Measurements from ENCODE around the gene SPOPL.
A peak's percentile ranks its signal among the peaks of the same experiment; 100 is the strongest.
"Not testable (repeated sequence)": the region's sequence is repeated elsewhere in the genome, so short reads cannot be mapped to it uniquely, and the experiment has no call there.

SPOPL gene

DNA sequence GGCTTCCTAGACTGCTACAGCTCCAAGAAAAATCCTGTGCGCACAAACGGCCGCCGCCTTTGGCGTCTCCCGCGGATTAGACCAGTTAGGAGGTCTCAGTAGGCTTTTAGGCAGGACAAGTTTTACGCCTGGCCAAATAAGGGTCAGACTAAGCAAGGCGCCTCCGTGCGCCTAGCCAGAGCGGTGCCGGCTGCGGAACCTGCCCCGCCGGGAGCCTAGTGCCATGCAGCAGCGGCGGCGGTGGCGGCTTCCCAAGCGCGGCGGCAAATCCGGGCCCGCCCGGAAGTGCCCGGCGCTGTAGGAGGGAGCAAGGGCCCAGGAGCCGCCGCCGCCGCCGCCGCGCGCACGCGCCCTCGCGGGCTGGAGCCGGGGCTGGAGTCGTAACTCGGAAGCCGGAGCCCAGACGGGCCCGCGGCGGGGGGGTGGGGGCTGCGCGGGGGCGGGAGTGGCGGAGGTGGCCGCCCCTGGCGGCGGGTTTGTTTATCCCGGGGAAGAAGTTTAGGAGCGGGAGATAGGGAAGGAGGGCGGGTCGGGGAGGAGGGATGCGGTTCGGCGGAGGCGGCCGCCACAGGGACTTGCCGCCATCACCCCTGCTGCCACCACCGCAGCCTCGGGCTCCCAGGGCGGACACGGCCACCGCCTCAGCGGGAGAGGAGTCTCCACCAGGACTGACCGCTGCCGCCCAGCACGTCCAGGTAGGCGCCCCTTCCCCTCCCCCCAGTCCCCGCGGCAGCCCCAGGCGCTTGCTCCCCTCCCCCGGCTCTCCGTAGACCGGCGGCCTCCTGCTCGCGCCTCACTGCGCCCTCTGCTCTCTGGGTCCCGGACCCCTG is at the start of gene SPOPL:
SPOPL (plus strand) TSS at position 346 of the 830 bp plus-strand sequence. CDS start 48,447 bp downstream, outside the sequence.
- peak; percentile 31 for DNase-seq

GRCh38 chr2:138452324-138452723 is 49.2 kb upstream of the SPOPL start:
- DNase-seq: no peak

- DNase-seq: no peak
Observed at GRCh38 chr2:138453815-138454214, 47.8 kb upstream of the SPOPL start.

DNA sequence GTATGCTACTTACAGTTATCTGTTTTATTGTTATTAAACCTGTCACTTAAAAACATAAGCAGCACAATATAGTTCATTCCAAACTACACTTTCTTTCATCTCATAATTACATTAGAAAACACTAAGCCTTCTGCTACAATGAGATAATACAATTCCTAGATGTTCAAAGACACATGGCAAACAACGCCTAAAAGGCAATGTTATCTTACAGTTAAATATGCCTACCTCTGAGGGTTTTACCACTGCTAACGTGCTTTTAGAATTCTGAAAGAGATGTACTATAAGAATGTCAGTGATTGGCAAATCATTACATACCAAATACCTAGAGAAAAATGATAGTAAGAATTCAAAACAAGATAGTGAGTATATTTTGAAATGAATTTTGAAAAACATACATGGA is 46.8 kb upstream of the SPOPL start:
- no peak for DNase-seq

- no peak for DNase-seq
Observed at GRCh38 chr2:138455275-138455674, 46.3 kb upstream of the SPOPL start.

- no peak for DNase-seq
Observed at GRCh38 chr2:138455691-138456090, 45.9 kb upstream of the SPOPL start.

- DNase-seq: not testable (repeated sequence)
Observed at GRCh38 chr2:138462689-138463088, 38.9 kb upstream of the SPOPL start.

- no peak for DNase-seq
Observed at GRCh38 chr2:138468617-138469016, 33.0 kb upstream of the SPOPL start.

DNA sequence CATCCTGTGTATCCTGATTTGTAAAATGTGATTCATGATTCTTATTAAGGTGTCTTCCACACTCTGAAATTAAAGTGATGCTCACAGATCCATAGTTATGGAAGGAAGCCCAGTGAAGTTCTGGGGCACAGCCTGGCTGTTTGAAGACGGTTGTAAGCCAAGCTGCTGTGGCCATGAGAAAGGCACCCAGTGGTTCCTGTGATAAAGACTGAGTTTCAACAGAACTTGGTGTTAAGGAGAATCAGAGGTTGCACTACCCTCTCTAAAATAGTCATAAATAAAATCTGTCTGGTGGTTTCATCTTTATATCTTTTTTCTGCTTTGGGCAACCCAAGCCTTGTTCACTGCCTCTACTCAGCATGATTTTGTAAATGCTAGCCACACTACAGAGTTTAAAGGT is 32.2 kb upstream of the SPOPL start:
- DNase-seq: no peak

GRCh38 chr2:138470941-138471340 is 30.6 kb upstream of the SPOPL start:
- no peak for DNase-seq

DNA sequence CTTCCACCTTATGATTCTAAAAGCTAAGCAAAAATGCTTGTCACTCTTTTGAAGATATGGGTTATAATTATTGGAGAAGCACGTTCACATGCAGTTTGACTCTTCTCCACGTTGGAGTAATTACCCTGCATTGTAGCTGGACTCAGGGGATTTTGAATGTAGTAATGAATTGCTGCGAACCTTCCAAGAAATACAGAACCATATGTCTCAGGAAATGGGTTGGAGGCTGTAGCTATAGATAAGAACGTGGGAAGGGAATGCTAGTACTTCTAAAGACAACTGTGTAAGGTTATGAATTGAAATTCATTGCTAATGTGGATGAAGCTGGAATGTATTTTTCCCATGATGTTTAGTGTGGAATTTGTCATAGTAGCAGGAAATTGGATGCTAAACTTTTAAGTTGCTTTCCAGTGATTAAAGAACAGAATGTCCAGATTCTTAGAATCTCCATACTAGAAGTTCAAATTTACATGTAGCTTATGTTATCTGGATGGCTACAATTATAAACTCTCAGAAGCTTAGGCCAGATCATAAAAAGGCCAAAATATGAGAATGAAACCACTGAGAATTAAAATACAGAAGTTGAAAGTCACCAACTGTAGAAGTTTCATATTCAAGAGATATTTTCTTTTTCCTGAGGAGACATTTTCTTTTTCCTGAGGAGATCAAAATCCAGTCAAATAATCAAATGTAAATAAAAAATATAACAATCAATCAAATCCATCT is 27.3 kb upstream of the SPOPL start:
- no peak for DNase-seq

DNA sequence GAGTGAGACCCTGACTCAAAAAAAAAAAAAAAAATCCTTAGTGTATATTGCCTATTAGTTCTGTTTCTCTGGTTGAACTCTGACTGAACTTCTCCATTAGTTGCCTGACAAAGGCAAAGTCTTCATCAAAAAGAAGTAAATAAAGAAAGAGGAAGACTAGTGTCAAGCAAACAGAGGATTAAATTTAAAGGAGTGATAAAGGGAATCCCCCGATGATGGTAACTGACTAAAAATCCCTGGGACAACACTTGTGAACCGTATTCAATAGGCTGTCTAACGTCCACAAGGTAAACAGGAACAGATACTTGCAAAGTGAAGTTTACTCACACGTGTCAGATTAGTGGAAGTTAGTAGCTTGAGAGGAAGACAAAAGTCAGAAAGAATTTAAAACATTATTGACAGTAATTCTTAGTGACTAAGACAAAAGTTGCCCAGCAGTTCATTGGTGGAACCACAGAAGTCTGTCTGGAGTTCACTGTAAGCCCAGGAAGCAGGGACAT is 26.2 kb upstream of the SPOPL start:
- no peak for DNase-seq

DNA sequence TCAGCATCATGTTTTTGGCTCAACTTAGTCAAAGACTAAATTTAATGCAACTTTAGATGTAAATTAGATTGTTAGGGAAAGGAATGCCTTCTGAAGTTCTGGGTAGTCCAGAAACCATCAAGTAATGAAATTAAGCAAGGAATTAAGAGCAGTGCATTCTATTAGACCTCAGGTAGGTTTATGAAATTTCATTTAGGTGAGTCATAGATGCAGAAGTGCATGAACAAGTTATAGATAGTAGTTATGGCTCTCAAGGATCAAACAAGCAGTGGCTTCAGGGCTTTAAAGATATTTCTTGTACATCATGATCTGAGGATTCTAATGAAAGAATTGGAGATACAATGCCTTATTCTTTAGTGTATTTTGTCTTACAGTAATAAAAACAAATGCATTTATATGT is 25.4 kb upstream of the SPOPL start:
- DNase-seq: no peak

DNA sequence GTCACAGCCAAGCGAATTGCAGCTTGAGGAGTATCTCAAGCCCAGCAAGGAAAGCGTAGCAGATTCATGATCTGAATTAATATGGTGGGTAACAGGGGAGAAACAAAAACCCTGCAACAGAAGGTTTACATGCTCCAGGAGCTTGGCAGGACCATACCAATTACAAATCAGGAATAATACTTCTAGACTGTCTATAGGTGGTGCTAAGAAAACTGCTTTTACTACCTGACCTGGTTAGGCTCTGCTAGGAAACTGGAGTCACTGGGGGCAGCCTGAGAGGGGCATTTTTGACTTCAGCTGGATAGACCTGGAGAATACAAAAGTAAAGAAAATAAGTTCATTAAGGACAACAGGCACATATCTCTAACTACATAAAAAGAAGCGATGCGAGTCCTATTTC is 24.6 kb upstream of the SPOPL start:
- DNase-seq: no peak

GRCh38 chr2:138482796-138483195 is 18.8 kb upstream of the SPOPL start:
- not testable (repeated sequence) for DNase-seq

DNA sequence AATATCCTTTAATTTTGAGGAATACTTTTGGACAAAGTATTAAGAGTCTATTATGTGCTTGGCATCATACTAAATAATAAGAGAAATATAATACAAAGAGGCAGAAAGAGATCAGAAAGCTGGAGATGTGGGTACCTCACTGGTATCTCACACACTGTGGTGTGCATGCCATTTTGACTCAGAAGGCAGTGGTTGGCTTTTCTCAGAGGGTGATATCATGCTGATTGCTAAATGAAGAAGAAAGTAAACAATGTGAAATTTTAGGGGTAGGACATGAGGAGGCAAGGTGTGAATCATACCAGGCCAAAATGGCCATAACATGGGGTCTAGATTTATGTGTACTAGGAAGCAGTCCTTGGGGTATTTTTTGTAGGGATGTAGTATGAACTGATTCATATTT is 16.6 kb upstream of the SPOPL start:
- no peak for DNase-seq

GRCh38 chr2:138486363-138487198 is 15.0 kb upstream of the SPOPL start:
- DNase-seq: no peak

- no peak for DNase-seq
Observed at GRCh38 chr2:138490673-138491494, 10.7 kb upstream of the SPOPL start.

- no peak for DNase-seq
Observed at GRCh38 chr2:138491495-138491862, 10.1 kb upstream of the SPOPL start.

- DNase-seq: no peak
Observed at GRCh38 chr2:138492160-138492559, 9.4 kb upstream of the SPOPL start.

DNA sequence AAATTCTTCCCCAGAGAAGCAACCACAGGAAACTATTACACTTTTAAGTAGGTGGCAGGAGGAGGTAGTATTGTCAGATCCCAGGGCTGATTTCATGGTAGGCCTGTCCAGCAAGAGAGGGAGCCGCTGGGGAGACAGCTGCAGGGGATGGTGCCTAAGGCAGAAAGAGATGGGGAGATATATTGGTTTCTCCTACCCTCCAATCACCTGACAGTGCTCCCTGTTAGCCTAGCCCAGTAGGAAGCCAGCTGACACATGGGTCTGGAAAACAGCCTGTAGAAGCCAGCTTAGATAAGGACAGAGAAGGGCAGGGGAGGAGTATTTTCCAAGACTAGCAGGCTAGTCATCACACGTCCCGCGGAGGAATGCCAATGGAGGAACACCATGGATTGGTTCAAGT is 8.2 kb upstream of the SPOPL start:
- no peak for DNase-seq

DNA sequence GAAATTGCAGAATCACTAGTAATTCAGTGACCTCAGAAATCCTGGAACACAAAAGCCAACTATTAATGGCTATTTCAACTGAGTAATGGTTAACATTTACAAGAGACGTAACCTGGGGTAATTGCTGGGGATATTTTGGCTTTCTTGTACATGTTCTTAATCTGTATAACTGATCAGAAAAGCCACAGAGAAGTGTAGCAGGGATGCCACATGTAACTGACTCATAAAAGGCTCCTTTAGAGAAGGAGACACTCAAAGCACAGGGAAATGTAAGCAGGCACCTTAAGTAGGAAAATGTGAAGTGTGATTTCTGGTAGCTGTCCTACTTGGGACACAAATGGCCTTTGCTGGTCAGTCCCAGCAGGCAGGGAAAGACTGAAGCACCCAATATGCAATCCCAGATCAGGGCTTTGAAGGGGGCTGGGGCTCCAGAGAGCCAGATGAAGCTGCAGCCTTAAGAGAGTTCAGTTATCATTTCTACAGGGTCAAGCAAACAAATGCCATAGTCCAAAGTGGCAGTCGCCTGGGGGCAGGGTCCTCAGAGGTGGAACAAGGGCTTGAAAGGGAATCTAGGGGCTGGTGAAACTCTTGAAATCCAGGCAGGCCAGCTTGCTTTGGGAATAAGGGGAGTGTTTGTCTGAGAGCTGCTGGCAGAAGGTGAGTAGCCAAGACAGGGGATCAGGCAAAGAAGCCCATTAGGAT is 7.2 kb upstream of the SPOPL start:
- no peak for DNase-seq
